Central memory CD8-positive, alpha-beta T cell (primary cell): ENCODE data around the gene SLC50A1.
A peak's percentile ranks its signal among the peaks of the same experiment; 100 is the strongest.
"Not testable (repeated sequence)": the region's sequence is repeated elsewhere in the genome, so short reads cannot be mapped to it uniquely, and the experiment has no call there.

Experiments
- ATAC-seq: fragments of 150-1000 bp; cut with Tn5 transposase; replicated peaks from 2 replicates; pipeline ENCODE4 v1.10.0; 2022; ENCODE audit warnings: mild to moderate bottlenecking, moderate FRiP score, moderate number of reproducible peaks; ENCODE audit not compliant: poor library complexity, severe bottlenecking; ENCODE audit errors: extremely low read depth
- DNase-seq, 2 donors: peaks; one replicate each; pipeline ENCODE4 v3.0.0; 2021; ENCODE audit warnings: low spot score in 2 of 2
- H3K27ac Mint-ChIP-seq: one replicate; pipeline ENCODE4 v1.8.0; 2022; ENCODE audit warnings: low read depth, mild to moderate bottlenecking, moderate library complexity, mixed read lengths
- H3K27me3 Mint-ChIP-seq: one replicate; pipeline ENCODE4 v1.8.0; 2022; ENCODE audit warnings: mixed read lengths
- H3K36me3 Mint-ChIP-seq: one replicate; pipeline ENCODE4 v1.8.0; 2022; ENCODE audit warnings: mild to moderate bottlenecking, moderate library complexity, mixed read lengths; ENCODE audit not compliant: insufficient read depth
- H3K4me1 Mint-ChIP-seq: one replicate; pipeline ENCODE4 v1.8.0; 2022; ENCODE audit warnings: mixed read lengths
- H3K4me3 Mint-ChIP-seq: one replicate; pipeline ENCODE4 v1.8.0; 2022; ENCODE audit warnings: mild to moderate bottlenecking, moderate library complexity, mixed read lengths
- H3K9me3 Mint-ChIP-seq: one replicate; pipeline ENCODE4 v1.8.0; 2022; ENCODE audit warnings: mixed read lengths

The SLC50A1 gene

DNA sequence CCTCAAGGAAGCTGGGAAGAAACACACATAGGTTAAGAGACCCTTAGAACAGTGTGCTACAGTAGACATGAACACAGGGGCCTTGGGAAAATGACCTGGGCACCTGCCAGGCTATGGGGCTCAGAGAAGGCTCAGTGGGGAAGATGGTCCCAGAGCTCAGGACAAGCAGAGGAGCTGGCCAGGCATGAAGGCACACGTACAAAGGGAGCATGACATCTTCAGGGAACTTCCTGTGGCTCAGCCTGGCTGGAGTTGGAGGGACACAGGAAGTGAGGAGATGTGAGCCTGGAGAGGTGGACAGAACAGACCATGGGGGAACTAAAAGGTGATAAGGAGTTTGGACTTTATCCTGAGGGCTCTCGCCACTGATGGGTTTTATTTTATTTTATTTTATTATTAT, 3.8 kb upstream of the SLC50A1 start:
- Mint-ChIP-seq H3K4me1 (peaks cover 41% of the 10 kb centered on the region), H3K9me3 (no peaks in the 10 kb centered on the region), H3K36me3 (peaks cover 7% of the 10 kb centered on the region), H3K4me3 (no peak overlapping the region), H3K27me3 (peaks cover 38% of the 10 kb centered on the region), H3K27ac (no peak overlapping the region)
- DNase-seq (no peak), ATAC-seq (no peak)

DNA sequence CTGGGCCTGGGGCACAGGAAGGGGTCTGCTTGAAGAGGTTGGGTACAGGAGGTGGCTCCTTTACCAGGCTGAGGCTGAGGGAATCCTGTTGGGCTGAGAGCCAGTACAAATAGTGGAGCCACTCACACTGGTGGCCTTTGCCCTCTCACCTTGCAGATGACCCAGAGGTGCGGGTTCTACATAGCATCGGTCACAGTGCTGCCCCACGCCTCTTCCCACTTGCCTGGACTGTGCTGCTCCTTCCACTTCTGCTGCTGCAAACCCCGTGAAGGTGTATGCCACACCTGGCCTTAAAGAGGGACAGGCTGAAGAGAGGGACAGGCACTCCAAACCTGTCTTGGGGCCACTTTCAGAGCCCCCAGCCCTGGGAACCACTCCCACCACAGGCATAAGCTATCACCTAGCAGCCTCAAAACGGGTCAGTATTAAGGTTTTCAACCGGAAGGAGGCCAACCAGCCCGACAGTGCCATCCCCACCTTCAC, 1.8 kb upstream of the SLC50A1 start:
- H3K4me1 Mint-ChIP-seq: peaks cover 36% of the 10 kb centered on the region
- no peak overlapping the region for H3K27ac Mint-ChIP-seq
- peaks cover 22% of the 10 kb centered on the region for H3K27me3 Mint-ChIP-seq
- H3K9me3 Mint-ChIP-seq: no peaks in the 10 kb centered on the region
- no peak for ATAC-seq
- no peak for DNase-seq
- H3K36me3 Mint-ChIP-seq: peaks cover 7% of the 10 kb centered on the region
- peak overlapping the region; percentile 99 for H3K4me3 Mint-ChIP-seq

DNA sequence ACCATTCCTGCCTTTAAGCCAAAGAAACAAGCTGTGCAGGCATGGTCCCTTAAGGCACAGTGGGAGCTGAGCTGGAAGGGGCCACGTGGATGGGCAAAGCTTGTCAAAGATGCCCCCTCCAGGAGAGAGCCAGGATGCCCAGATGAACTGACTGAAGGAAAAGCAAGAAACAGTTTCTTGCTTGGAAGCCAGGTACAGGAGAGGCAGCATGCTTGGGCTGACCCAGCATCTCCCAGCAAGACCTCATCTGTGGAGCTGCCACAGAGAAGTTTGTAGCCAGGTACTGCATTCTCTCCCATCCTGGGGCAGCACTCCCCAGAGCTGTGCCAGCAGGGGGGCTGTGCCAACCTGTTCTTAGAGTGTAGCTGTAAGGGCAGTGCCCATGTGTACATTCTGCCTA, 1.3 kb upstream of the SLC50A1 start:
- peak overlapping the region; percentile 100 for H3K27ac Mint-ChIP-seq
- peaks cover 7% of the 10 kb centered on the region for H3K36me3 Mint-ChIP-seq
- peak overlapping the region; percentile 99 for H3K4me3 Mint-ChIP-seq
- DNase-seq (no peak), ATAC-seq (no peak)
- H3K27me3 Mint-ChIP-seq: peaks cover 17% of the 10 kb centered on the region
- no peaks in the 10 kb centered on the region for H3K9me3 Mint-ChIP-seq
- peaks cover 33% of the 10 kb centered on the region for H3K4me1 Mint-ChIP-seq

DNA sequence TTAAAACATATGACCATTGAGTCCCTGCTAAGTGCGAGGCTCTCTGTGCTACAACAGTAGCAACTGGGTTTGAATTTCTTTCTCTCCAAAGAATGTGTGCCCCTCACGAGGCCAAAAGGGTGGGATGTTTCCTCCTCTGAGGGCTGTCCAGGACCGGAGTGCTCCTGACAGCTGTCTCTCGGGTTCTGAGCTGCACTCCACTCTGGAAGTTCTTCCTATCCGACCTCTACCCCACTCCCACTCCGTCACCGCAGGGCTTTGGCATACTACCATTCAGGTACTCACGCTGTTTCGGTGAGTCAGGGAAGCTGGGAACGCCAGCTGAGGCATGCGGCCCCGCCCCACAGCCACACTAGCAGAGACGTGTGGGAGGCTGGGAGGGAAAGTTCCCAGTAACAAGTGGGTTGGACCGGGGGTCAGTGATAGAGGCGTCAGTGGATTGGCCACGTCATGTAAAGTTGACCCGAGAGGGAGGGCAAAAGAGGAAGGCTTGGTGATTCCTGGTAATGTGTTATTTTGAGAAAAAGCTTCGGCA, 705 bp upstream of the SLC50A1 start:
- peaks cover 35% of the 10 kb centered on the region for H3K4me1 Mint-ChIP-seq

DNA sequence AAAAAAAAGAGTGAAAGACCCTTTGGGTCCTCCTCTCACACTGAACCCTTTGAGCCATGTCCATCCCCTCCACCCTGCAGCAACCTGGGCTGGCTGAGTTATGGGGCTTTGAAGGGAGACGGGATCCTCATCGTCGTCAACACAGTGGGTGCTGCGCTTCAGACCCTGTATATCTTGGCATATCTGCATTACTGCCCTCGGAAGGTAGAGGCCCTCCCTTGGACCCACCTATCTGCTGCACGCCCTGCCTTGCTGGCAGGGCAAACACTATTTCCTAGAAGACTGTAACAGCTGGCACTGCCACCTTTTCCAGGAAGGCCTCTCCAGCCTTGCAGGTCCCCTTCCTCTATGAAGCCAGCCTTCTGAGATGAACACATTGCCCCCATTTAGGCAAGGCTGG, 1.1 kb downstream of the SLC50A1 start:
- Mint-ChIP-seq H3K4me3 (peak overlapping the region; percentile 99), H3K9me3 (no peaks in the 10 kb centered on the region), H3K4me1 (peaks cover 42% of the 10 kb centered on the region), H3K27me3 (no peaks in the 10 kb centered on the region), H3K27ac (peak overlapping the region; percentile 100), H3K36me3 (peaks cover 9% of the 10 kb centered on the region)
- no peak for DNase-seq
- no peak for ATAC-seq

More for the DNA sequence above, 705 bp upstream of the SLC50A1 start:
- Mint-ChIP-seq H3K4me3 (peak overlapping the region; percentile 99), H3K36me3 (peaks cover 7% of the 10 kb centered on the region), H3K9me3 (no peaks in the 10 kb centered on the region), H3K27me3 (peaks cover 11% of the 10 kb centered on the region), H3K27ac (peak overlapping the region; percentile 100)
- DNase-seq (no peak), ATAC-seq (no peak)

DNA sequence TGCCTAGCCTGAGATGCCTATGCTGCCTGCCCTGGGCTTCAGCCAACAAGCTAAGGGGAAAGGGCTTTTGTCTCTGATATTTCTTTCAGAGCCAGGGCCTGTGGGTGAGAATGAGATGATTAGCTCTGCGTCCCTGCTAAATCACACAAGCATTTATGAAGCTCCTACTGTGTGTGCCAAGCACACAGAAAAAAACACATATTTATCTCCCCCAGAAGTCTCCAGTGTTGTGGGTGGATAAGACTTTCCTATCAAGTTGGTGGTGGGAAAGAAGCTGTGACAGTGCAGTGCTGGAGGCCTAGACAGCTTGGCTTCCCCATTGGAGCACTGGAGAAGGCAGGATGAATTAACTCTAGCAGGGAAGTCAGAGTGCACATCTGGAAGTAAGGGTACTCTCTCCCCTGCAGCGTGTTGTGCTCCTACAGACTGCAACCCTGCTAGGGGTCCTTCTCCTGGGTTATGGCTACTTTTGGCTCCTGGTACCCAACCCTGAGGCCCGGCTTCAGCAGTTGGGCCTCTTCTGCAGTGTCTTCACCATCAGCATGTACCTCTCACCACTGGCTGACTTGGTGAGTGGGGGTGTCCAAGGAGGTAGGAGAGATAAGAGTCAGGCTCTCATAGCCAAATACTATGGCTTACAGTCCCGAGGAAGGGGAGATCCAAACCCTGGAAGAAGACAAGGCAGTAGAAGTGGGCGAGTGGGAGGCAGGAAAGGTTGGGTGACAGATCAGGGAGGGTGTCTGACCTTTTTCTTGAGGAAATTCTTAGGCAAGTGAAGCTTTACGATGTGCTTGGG, 1.7 kb downstream of the SLC50A1 start:
- H3K4me3 Mint-ChIP-seq: peak overlapping the region; percentile 99
- H3K27me3 Mint-ChIP-seq: no peaks in the 10 kb centered on the region
- H3K4me1 Mint-ChIP-seq: peaks cover 42% of the 10 kb centered on the region
- no peaks in the 10 kb centered on the region for H3K9me3 Mint-ChIP-seq
- H3K27ac Mint-ChIP-seq: peak overlapping the region; percentile 100
- DNase-seq (no peak), ATAC-seq (no peak)
- peaks cover 9% of the 10 kb centered on the region for H3K36me3 Mint-ChIP-seq

DNA sequence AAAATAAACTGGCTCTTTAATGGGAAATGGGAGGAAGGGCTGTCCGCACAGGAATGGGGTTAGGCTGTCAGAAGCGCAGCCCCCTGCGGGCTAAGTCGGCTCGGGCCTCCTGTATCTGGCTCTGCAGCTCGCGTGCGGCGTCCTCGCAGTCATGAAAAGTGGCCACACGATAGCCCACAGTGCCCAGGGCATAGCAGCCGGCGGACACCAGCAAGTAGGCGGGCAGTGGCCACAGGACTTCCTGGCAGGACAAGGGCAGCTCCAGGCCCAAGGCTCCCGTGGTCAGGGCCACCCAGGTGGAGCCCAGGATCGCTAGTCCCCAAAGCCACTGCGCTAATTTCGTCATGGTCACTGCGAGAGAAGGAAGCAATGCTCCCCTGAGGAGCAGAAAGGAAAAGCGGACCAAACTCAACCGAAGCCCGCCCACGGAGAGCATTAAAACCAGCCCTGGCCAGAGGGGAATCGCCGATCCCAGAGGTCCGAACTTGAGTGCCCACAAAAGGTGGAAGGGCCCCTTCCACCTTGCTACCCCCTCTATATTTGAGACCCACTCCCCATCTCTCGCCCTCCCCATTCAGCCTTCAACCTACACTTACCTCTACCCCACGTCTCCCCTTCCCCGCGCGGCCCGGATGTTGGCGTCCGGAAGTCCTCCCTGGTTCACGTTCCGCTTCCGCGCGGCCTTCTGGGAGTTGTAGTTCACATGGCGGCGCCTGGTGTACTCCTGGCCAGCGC, 4.4 kb downstream of the SLC50A1 start, which contains the start of gene DPM3:
Gene DPM3 (minus strand): TSS at position 637 of the 735 bp plus-strand sequence. CDS start 291 bp downstream, at position 346.
- ATAC-seq (peak; percentile 66), DNase-seq (peak; percentile 69 to 72)
- H3K36me3 Mint-ChIP-seq: peaks cover 9% of the 10 kb centered on the region
- peak within 1 kb of the TSS; percentile 89 for H3K4me3 Mint-ChIP-seq
- peaks cover under 1% of the 10 kb centered on the region for H3K27me3 Mint-ChIP-seq
- H3K4me1 Mint-ChIP-seq: peaks cover 36% of the 10 kb centered on the region
- H3K27ac Mint-ChIP-seq: peak within 1 kb of the TSS; percentile 85
- H3K9me3 Mint-ChIP-seq: no peaks in the 10 kb centered on the region

DNA sequence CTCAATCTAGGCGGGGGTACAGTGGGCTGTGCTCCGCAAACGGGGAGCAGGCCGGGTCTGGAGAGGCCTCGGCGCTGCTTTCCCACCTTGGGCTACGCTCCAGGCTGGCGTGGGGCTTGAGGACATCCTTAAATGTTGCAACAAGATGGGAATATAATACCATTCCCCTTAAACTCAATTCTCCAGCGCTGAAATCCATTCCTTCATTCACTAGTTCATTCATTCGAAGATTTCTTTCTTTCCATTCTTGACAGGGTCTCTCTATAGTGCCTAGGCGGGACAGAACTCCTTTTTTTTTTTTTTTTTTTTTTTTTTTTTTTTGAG, 4.9 kb downstream of the SLC50A1 start:
- DNase-seq (no peak), ATAC-seq (no peak)
- peaks cover 6% of the 10 kb centered on the region for H3K36me3 Mint-ChIP-seq
- peak overlapping the region; percentile 89 for H3K4me3 Mint-ChIP-seq
- peaks cover 6% of the 10 kb centered on the region for H3K27me3 Mint-ChIP-seq
- peaks cover 31% of the 10 kb centered on the region for H3K4me1 Mint-ChIP-seq
- no peaks in the 10 kb centered on the region for H3K9me3 Mint-ChIP-seq
- peak overlapping the region; percentile 85 for H3K27ac Mint-ChIP-seq

DNA sequence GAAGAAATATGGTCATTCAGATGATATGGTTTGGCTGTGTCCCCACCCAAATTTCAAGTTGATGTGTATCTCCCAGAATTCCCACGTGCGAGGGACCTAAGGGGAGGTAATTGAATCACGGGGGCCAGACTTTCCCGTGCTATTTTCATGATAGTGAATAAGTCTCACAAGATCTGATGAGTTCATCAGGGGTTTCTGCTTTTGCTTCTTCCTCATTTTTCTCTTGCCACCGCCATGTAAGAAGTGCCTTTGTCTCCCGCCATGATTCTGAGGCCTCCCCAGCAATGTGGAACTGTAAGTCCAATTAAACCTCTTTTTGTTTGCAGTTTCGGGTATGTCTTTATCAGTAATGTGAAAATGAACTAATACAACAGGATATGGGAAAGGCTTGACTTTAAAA, 6.1 kb downstream of the SLC50A1 start:
- Mint-ChIP-seq H3K27ac (no peak overlapping the region), H3K9me3 (no peaks in the 10 kb centered on the region), H3K4me3 (peak overlapping the region; percentile 28), H3K4me1 (peaks cover 21% of the 10 kb centered on the region), H3K27me3 (peaks cover 17% of the 10 kb centered on the region), H3K36me3 (peaks cover 2% of the 10 kb centered on the region)
- DNase-seq (no peak), ATAC-seq (no peak)

DNA sequence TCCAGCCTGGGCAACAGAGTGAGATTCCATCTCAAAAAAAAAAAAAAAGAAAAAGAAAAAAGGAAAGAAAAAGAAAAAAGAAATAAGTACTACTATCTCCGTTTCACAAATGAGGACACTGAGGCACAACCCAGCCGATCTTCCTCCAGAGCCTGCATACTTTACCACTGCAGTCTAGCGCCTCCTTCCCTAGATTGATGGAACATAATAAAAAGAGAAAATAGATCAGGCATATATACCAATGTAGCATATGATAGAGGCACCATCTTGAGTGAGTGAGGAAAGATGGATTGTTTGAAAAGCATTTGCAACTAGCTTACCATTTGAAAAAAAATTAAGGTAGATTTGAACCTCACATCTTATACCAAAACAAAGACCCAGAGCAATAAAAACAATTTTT, 9.8 kb downstream of the SLC50A1 start:
- Mint-ChIP-seq H3K27me3 (peaks cover 43% of the 10 kb centered on the region), H3K27ac (no peak overlapping the region), H3K36me3 (no peaks in the 10 kb centered on the region), H3K4me1 (peaks cover 1% of the 10 kb centered on the region), H3K4me3 (no peak overlapping the region), H3K9me3 (no peaks in the 10 kb centered on the region)
- no peak for DNase-seq
- no peak for ATAC-seq

DNA sequence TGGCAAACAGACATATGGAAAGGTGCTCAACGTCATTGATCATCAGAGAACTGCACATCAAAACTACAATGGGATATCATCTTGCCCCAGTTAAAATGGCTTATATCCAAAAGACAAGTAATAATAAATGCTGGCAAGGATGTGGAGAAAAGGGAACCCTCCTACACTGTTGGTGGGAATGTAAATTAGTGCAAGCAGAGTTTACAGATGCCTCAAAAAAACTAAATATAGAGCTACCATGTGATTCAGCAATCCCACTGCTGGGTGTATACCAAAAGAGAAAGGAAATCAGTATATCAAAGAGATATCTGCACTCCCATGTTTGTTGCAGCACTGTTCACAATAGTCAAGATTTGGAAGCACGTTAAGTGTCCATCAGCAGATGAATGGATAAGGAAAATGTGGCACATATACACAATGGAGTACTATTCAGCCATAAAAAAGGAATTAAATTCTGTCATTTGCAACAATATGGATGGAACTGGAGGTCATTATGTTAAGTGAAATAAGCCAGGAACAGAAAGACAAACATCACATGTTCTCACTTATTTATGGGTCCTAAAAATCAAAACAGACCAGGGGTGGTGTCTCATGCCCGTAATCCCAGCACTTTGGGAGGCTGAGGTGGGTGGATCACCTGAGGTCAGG, 20.5 kb downstream of the SLC50A1 start:
- H3K4me1 Mint-ChIP-seq, ATAC-seq, DNase-seq, H3K9me3 Mint-ChIP-seq, H3K36me3 Mint-ChIP-seq, H3K27ac Mint-ChIP-seq, H3K4me3 Mint-ChIP-seq: not testable (repeated sequence)
- peaks cover 10% of the 10 kb centered on the region for H3K27me3 Mint-ChIP-seq

DNA sequence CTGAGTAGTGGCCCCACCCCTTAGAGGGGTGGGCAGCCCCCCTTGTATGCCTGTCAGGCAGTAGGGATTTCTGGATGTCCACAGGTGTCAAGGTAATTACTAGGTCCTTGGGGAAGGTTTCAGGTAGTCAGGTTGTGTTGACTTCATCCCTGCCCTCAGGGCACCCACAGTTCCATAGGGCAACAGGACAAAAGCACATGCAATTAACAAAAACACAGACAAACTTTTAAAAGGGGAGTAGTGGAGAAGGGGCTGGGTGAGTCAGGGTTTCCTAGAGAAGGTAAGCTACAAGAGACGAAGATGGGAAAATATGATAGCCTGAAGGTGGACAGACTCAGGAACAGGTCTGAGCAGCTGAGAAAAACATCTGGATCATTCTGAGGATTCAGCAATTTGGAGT, 23.3 kb downstream of the SLC50A1 start:
- Mint-ChIP-seq H3K4me3 (no peak overlapping the region), H3K9me3 (no peaks in the 10 kb centered on the region), H3K27ac (no peak overlapping the region), H3K36me3 (no peaks in the 10 kb centered on the region), H3K4me1 (no peaks in the 10 kb centered on the region), H3K27me3 (peaks cover 7% of the 10 kb centered on the region)
- ATAC-seq (no peak), DNase-seq (no peak)
